Measurements from ENCODE around the gene SLC16A14.
A peak's percentile ranks its signal among the peaks of the same experiment; 100 is the strongest.

Gene SLC16A14

DNA sequence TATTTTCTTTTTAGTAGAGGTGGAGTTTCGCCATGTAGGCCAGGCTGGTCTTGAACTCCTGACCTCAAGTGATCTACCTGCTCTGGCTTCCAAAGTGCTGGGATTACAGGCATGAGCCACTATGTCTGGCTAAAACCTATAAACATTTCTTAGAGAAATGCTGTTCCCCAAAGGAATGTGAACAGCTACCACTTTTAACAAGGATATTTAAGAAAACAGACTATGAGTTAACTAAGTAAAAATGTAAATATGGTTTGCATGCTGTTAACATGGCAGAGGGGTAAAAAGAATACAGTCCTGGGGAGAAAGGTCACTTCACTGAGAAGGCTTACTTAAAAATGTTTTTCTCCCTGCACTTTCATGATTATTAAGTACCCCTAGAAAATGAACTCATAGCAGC is 57.1 kb downstream of the SLC16A14 start:
- peaks cover 3% of the 10 kb centered on the region for H3K9me3 Mint-ChIP-seq
- H3K27me3 Mint-ChIP-seq (ENCODE audit: low read depth) = peaks cover 2% of the 10 kb centered on the region
- DNase-seq (ENCODE audit: low spot score) = no peak
- H3K4me3 Mint-ChIP-seq = no peak overlapping the region
- H3K36me3 Mint-ChIP-seq (ENCODE audit: low read depth) = no peaks in the 10 kb centered on the region
- peaks cover 6% of the 10 kb centered on the region for H3K4me1 Mint-ChIP-seq (ENCODE audit: low read depth)
- no peak overlapping the region for H3K27ac Mint-ChIP-seq

DNA sequence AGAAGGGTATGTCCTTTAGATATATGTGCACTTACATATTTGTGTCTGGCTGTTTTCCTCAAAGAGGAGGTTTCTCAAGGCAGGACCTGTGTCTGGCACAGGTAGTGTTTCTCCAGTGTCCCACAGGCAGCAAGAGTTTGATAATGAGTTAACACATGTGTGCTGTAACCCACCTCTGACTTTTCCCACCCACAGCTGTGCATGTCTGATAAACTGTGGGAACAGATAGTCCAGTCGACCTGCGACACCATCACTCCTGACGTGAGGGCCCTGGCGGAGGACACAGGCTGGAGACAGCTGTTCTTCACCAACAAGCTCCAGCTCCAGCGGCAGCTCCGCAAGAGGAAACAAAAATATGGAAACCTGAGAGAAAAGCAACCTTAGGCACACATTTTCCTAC is 58.2 kb downstream of the SLC16A14 start:
- peaks cover 6% of the 10 kb centered on the region for H3K4me1 Mint-ChIP-seq (ENCODE audit: low read depth)
- H3K27me3 Mint-ChIP-seq (ENCODE audit: low read depth) = no peaks in the 10 kb centered on the region
- no peaks in the 10 kb centered on the region for H3K9me3 Mint-ChIP-seq
- no peak overlapping the region for H3K4me3 Mint-ChIP-seq
- no peak overlapping the region for H3K27ac Mint-ChIP-seq
- no peaks in the 10 kb centered on the region for H3K36me3 Mint-ChIP-seq (ENCODE audit: low read depth)
- no peak for DNase-seq (ENCODE audit: low spot score)

DNA sequence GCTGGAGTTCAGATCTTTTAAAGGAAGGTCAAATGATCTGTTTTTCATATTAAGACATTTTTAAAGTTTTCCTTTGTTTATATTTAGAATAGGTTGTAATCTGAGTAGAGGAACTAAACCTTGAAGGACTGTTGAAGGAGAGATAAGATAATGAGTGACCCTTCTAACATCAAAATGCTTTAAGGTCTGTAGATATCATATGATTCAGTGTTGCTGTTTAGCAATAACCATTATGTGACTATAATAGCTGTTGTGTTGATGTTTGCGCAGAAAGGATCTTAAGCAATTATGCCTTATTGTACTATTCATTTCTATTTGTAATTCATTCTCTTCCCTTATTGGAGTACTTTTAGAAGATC is 60.0 kb downstream of the SLC16A14 start:
- Mint-ChIP-seq H3K27me3 (ENCODE audit: low read depth) (no peaks in the 10 kb centered on the region), H3K9me3 (no peaks in the 10 kb centered on the region), H3K4me3 (no peak overlapping the region), H3K27ac (no peak overlapping the region), H3K36me3 (ENCODE audit: low read depth) (no peaks in the 10 kb centered on the region), H3K4me1 (ENCODE audit: low read depth) (peaks cover 6% of the 10 kb centered on the region)
- no peak for DNase-seq (ENCODE audit: low spot score)

DNA sequence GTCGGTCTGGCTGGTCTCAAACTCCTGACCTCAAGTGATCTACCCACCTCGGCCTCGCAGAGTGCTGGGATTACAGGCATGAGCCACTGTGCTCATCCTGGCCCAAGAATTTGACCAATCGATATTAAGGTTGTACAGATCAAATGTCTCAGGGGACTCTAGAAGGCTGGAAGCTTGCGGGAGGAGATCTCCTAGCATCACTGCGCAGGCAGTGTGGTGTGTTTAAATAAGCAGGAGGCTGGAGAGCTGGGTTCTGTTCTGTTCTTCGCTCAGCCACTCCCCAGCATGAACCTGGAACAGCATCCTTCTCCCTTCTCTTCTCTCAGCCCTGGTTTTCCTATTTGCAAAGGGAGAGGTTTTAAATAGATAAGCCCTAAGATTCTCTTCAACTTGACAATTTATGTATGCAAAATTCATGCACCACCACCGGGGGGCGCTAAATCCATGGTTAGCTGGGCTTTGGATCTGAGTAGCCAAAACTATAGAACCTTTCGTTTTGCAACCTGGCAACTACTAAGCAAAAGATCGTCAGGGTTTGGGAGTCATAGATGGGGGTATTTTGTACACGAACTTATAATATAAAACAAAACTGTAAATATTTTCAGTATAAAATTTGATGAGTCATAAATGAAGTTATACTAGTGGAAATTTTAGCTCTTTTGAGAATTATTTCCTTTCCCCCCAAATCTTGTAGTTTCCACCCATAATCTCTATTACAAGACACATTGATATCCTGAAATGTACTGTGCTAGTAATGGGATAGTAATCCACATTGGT is 60.6 kb downstream of the SLC16A14 start:
- no peak overlapping the region for H3K27ac Mint-ChIP-seq
- H3K36me3 Mint-ChIP-seq (ENCODE audit: low read depth) = no peaks in the 10 kb centered on the region
- H3K4me1 Mint-ChIP-seq (ENCODE audit: low read depth) = peaks cover 6% of the 10 kb centered on the region
- no peaks in the 10 kb centered on the region for H3K9me3 Mint-ChIP-seq
- no peak overlapping the region for H3K4me3 Mint-ChIP-seq
- DNase-seq (ENCODE audit: low spot score) = peak; percentile 67
- no peaks in the 10 kb centered on the region for H3K27me3 Mint-ChIP-seq (ENCODE audit: low read depth)

DNA sequence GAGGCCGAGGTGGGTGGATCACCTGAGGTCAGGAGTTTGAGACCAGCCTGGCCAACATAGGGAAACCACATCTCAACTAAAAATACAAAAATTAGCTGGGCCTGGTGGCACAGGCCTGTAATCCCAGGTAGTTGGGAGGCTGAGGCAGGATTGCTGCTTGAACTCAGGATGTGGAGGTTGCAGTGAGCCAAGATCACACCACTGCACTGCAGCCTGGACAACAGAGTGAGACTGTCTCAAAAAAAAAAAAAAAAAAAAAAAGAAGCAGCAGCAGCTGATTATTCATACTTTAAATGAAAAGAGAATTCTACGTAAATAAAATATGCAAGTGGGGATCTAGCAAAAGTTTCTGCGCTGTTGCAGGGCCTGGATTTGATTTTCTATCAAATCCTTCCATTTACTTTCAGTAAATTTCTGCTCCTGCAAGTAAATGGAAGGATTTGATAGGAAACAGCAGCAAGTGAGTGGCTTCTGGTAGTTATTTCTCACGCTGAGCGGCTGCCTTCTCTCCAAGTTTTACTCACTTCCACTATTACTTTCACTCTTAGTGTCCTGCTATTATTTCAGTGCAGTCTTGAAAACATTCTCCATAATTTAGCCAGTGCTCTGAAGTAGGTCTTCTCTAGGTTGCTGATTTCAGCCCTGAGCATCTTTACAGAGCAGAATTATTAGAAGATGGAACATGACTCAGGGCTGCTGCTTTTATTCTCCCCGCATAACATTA is 68.4 kb downstream of the SLC16A14 start:
- H3K4me3 Mint-ChIP-seq = no peak overlapping the region
- DNase-seq (ENCODE audit: low spot score) = no peak
- no peaks in the 10 kb centered on the region for H3K9me3 Mint-ChIP-seq
- peaks cover 5% of the 10 kb centered on the region for H3K4me1 Mint-ChIP-seq (ENCODE audit: low read depth)
- H3K27ac Mint-ChIP-seq = no peak overlapping the region
- H3K27me3 Mint-ChIP-seq (ENCODE audit: low read depth) = no peaks in the 10 kb centered on the region
- H3K36me3 Mint-ChIP-seq (ENCODE audit: low read depth) = no peaks in the 10 kb centered on the region

DNA sequence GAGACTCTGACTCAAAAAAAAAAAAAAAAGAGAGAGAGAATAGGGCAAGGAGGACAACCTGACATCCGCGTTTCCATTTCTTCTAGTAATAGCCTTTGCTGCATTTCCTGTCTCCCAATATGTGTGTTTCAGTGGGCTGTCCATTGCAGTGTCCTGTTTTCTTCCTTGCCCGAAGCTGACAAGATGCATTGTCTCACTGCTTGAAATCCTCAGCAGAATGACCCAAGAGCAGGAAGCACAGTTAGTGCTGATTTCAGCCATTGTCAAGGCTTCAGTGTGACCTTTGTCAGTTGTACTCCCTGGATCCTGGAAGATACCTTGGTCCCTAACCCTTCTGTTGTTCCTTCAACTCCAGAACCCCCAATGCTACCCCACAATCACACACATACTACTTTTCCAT is 71.2 kb downstream of the SLC16A14 start:
- Mint-ChIP-seq H3K27me3 (ENCODE audit: low read depth) (peaks cover 4% of the 10 kb centered on the region), H3K4me3 (no peak overlapping the region), H3K36me3 (ENCODE audit: low read depth) (no peaks in the 10 kb centered on the region), H3K4me1 (ENCODE audit: low read depth) (peaks cover 5% of the 10 kb centered on the region), H3K27ac (no peak overlapping the region), H3K9me3 (no peaks in the 10 kb centered on the region)
- DNase-seq (ENCODE audit: low spot score) = no peak

DNA sequence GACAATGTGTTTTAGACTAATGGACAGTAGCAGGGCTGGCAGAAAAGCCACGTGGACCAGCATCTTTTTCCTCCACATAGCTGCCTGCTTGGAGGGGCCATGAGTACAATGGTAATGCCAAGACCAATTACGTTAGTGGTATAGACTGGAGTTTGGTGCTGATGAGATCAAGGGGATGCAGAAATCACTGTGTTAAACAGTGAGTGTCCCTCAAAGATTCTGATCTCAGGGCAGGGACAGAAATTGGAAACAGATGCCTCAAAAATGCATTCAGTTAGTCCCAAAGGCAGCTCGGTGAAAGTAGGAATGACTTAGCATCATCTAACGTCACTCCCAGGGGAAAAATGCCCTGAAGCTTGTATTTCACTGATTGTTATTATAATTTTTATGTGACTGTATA is 72.4 kb downstream of the SLC16A14 start:
- Mint-ChIP-seq H3K4me3 (no peak overlapping the region), H3K27me3 (ENCODE audit: low read depth) (peaks cover 4% of the 10 kb centered on the region), H3K36me3 (ENCODE audit: low read depth) (no peaks in the 10 kb centered on the region), H3K4me1 (ENCODE audit: low read depth) (peaks cover 5% of the 10 kb centered on the region), H3K9me3 (no peaks in the 10 kb centered on the region), H3K27ac (no peak overlapping the region)
- DNase-seq (ENCODE audit: low spot score) = no peak

DNA sequence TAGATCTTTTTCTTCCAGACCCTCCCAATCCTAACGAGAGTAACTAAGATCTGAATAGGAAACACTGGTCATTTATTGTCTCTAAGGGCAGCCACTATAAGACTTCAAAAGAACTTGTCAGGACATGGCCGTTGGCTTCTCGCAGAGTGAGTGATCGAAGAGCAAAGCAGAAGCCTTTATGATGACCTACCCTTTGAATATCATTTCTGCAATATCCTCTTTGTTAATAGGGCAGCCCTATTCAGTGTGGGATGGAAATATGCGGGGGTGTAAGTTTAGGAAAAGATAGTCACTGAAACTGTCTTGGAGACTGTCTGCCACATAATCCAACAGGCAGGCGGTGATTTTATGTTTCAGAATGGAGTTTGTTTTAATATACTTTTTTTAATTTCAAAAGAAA is 75.5 kb downstream of the SLC16A14 start:
- DNase-seq (ENCODE audit: low spot score) = no peak
- Mint-ChIP-seq H3K9me3 (no peaks in the 10 kb centered on the region), H3K36me3 (ENCODE audit: low read depth) (no peaks in the 10 kb centered on the region), H3K4me1 (ENCODE audit: low read depth) (no peaks in the 10 kb centered on the region), H3K27ac (no peak overlapping the region), H3K4me3 (no peak overlapping the region), H3K27me3 (ENCODE audit: low read depth) (peaks cover 4% of the 10 kb centered on the region)
